ENCODE measurements around the gene STUM. TPM values are rescaled to one million over a fixed set of nuclear protein-coding genes. Genes with fewer than 3 reads are reported as not detected.
"Not testable (repeated sequence)": the region's sequence is repeated elsewhere in the genome, so short reads cannot be mapped to it uniquely, and the experiment has no call there.

The STUM gene
- total RNA-seq, 6 experiments from 2014 or later, result 0.06 to 0.68 (median 0.13) TPM; not detected in 2

DNA sequence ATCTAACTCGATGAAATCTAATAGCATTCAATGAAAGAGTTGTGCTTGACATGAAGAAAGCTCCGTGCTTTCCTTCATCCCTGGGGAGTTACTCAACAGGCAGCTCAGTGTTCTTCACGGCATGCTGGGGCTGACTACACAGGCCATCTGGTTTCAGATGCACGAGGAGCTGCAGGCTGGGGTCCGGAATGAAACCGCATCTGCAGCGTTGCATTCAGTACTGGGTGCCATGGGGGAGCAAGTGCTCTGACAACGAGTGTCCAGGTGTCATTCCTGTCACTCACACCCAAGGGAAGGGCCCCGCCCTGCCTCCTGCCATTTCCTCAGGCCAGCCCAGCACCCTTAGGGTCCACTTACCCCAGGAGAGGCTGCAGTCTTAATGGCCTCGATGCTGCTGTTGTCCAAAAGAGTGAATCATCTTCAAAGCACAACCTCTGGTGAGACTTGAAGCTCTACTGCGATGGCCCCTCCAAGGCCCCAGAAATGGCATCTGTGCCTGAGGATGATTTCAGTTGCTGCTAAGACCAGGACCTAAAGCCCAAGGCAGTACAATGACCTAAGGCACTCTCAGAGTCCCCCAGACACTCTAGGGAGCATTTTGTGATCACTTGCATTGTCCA lies 61.4 kb downstream of the STUM start:
- intact Hi-C loops (cut with DNase I), result loop anchor here (10.0 kb wide), 1 partner anchor 185 kb away; no protein-coding TSS in a partner anchor
- Histone ChIP-seq H3K4me1 (no peaks in the 10 kb centered on the region), H3K27me3 (no peaks in the 10 kb centered on the region), H3K27ac (no peak overlapping the region), H3K4me3 (no peak overlapping the region), H3K9me3 (no peaks in the 10 kb centered on the region), H3K36me3 (no peaks in the 10 kb centered on the region)
- DNase-seq (no peak), ATAC-seq (no peak)
- TF ChIP-seq POLR2A (IDR thresholded peaks at IDR 0.05), result no peak
- TF ChIP-seq, protein P1, sequence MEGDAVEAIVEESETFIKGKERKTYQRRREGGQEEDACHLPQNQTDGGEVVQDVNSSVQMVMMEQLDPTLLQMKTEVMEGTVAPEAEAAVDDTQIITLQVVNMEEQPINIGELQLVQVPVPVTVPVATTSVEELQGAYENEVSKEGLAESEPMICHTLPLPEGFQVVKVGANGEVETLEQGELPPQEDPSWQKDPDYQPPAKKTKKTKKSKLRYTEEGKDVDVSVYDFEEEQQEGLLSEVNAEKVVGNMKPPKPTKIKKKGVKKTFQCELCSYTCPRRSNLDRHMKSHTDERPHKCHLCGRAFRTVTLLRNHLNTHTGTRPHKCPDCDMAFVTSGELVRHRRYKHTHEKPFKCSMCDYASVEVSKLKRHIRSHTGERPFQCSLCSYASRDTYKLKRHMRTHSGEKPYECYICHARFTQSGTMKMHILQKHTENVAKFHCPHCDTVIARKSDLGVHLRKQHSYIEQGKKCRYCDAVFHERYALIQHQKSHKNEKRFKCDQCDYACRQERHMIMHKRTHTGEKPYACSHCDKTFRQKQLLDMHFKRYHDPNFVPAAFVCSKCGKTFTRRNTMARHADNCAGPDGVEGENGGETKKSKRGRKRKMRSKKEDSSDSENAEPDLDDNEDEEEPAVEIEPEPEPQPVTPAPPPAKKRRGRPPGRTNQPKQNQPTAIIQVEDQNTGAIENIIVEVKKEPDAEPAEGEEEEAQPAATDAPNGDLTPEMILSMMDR (IDR thresholded peaks at IDR 0.05), result no peak
- 76% methylated on average over 3 of the region's 11 CpGs for WGBS (ENCODE audit: insufficient coverage, low coverage, low lambda C conversion rate, missing lambda C conversion rate)

DNA sequence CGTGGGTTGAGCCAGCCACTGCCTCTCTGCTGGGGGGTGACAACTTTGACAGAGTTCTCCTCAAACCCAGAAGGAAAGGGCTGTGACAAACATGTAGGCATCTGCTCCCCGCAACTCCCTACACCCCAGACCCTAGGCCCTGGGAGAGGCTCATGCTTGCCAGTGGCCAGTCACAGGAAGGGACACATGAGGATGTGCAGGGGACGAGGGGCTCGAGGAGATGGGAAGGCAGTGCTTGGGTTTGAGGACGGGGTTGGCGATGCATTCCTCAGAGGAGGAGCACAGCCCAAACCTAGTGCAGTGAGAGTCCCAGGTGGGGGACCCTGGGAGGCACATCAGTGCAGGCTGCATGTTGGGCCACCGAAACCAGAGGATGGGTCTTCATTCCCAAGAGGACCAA lies 62.1 kb downstream of the STUM start:
- intact Hi-C loops (cut with DNase I), result no loop called here
- ATAC-seq (no peak), DNase-seq (no peak)
- H3K9me3 ChIP-seq, result no peaks in the 10 kb centered on the region
- no peak overlapping the region for H3K27ac ChIP-seq
- H3K36me3 ChIP-seq, result no peaks in the 10 kb centered on the region
- 53% methylated on average over 2 of the region's 7 CpGs for WGBS (ENCODE audit: insufficient coverage, low coverage, low lambda C conversion rate, missing lambda C conversion rate)
- H3K4me1 ChIP-seq, result no peaks in the 10 kb centered on the region
- no peak overlapping the region for H3K4me3 ChIP-seq
- H3K27me3 ChIP-seq, result no peaks in the 10 kb centered on the region
- TF ChIP-seq, protein P1 (IDR thresholded peaks at IDR 0.05), result no peak
- TF ChIP-seq POLR2A (IDR thresholded peaks at IDR 0.05), result no peak

DNA sequence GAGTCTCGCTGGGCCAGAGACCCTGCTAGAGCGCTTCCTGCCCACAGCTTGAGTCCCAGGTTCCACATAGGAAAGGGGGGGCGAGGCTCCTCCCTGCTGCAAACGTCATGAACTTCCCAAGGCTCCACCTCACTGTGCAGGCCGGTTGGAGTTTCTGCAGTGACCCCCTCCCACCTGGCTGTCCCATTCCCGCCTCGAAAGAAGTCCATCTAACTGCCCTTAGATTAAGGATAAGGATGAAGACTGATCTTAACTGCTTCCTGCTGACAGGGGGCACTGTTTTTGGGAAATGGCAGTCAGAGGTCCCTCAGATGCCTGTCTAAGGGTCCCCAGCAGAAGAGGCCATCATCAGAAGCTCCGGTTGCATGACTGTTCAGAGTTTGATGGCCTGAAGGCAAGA lies 62.7 kb downstream of the STUM start:
- no peak for DNase-seq
- Histone ChIP-seq H3K27me3 (no peaks in the 10 kb centered on the region), H3K9me3 (no peaks in the 10 kb centered on the region), H3K4me1 (no peaks in the 10 kb centered on the region), H3K27ac (no peak overlapping the region), H3K36me3 (no peaks in the 10 kb centered on the region), H3K4me3 (no peak overlapping the region)
- no peak for TF ChIP-seq POLR2A (IDR thresholded peaks at IDR 0.05)
- TF ChIP-seq, protein P1 (IDR thresholded peaks at IDR 0.05), result no peak
- intact Hi-C loops (cut with DNase I), result no loop called here
- no peak for ATAC-seq
- WGBS (ENCODE audit: insufficient coverage, low coverage, low lambda C conversion rate, missing lambda C conversion rate), result 50% methylated on average over 4 of the region's 8 CpGs

DNA sequence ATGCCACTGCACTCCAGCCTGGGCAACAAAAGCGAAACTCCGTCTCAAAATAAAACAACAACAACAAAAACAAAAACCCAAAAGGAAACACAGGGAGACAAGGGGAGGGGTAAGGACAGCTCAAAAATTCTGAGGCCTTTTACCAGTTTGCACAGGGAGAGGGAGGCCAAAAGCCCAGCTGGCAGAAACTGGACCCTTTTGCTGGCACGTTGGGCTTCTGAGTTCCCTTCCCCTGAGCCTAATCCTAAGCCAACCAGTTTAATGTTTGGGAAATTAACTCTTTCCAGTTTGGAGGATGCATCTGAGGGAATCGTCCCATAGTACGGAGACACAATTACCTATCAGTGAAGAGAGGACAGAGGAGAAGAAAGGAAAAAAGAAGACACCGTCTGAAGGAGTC lies 63.4 kb downstream of the STUM start:
- H3K4me3 ChIP-seq; H3K4me1 ChIP-seq; intact Hi-C loops (cut with DNase I); H3K36me3 ChIP-seq; H3K27me3 ChIP-seq; ATAC-seq; DNase-seq; H3K9me3 ChIP-seq; H3K27ac ChIP-seq: not testable (repeated sequence)
- WGBS (ENCODE audit: insufficient coverage, low coverage, low lambda C conversion rate, missing lambda C conversion rate), result 67% methylated on average over 6 of the region's 6 CpGs

DNA sequence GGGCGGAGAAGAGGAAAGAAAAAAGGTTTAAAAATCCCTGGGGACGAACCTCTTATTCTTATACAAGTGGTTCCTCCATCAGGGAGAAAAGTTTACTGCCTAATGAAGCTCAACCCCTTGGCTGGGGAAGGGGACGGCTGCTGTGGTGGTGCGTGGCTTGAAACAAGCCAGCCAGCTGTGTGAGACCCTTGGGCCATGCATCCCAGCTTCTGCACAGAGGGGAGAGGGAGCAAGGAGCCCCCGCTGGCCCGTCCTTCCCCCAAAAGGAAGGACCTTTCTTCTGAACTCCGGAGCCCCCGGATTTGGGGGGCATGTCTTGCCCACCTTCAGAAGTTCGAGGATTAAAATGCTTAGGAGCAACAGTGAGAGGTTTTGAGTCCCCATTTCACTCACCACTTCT lies 67.3 kb downstream of the STUM start:
- intact Hi-C loops (cut with DNase I), result no loop called here
- no peak for DNase-seq
- WGBS (ENCODE audit: insufficient coverage, low coverage, low lambda C conversion rate, missing lambda C conversion rate), result 64% methylated on average over 3 of the region's 9 CpGs
- no peak overlapping the region for H3K27ac ChIP-seq
- no peaks in the 10 kb centered on the region for H3K4me1 ChIP-seq
- TF ChIP-seq, protein P1 (IDR thresholded peaks at IDR 0.05), result no peak
- TF ChIP-seq POLR2A (IDR thresholded peaks at IDR 0.05), result no peak
- H3K4me3 ChIP-seq, result no peak overlapping the region
- no peaks in the 10 kb centered on the region for H3K9me3 ChIP-seq
- H3K27me3 ChIP-seq, result no peaks in the 10 kb centered on the region
- no peaks in the 10 kb centered on the region for H3K36me3 ChIP-seq
- no peak for ATAC-seq

All from right lobe of liver (tissue), 6 donors.